ENCODE measurements around the gene CFAP52. TPM values are rescaled to one million over a fixed set of nuclear protein-coding genes. Genes with fewer than 3 reads are reported as not detected.

The CFAP52 gene
- total RNA-seq, 1 donor from 2014 or later: not detected

GRCh38 chr17:9676820-9677310, 100.4 kb downstream of the CFAP52 start:
- DNase-seq (ENCODE audit: low spot score) (no peak), ATAC-seq (no peak)
- intact Hi-C loops (cut with DNase I): no loop called here

GRCh38 chr17:9677411-9677810, 101.0 kb downstream of the CFAP52 start:
- intact Hi-C loops (cut with DNase I): no loop called here
- DNase-seq (ENCODE audit: low spot score) (no peak), ATAC-seq (no peak)

GRCh38 chr17:9677896-9678295, 101.5 kb downstream of the CFAP52 start:
- DNase-seq (ENCODE audit: low spot score): no peak
- ATAC-seq: no peak
- intact Hi-C loops (cut with DNase I): no loop called here

GRCh38 chr17:9684955-9685621, 108.6 kb downstream of the CFAP52 start:
- ATAC-seq: no peak
- no peak for DNase-seq (ENCODE audit: low spot score)
- intact Hi-C loops (cut with DNase I): no loop called here

Other genes starting within 250 kb of the CFAP52 start
- 67.0 TPM for gene STX8, start 822 bp upstream of the CFAP52 start, total RNA-seq
- gene USP43, start 68.9 kb downstream of the CFAP52 start, total RNA-seq: 0.18 TPM
- gene DHRS7C, start 214.9 kb downstream of the CFAP52 start, total RNA-seq: not detected
- not detected for gene GSG1L2, start 245.4 kb downstream of the CFAP52 start, total RNA-seq
- gene GLP2R, start 249.3 kb downstream of the CFAP52 start, total RNA-seq: 0.18 TPM